PC-9 (cell line): ENCODE results near the gene INCA1.

ENCODE experiments used
- EZH2 ChIP-seq: fragments of 200-600 bp; sonication (generic); IDR thresholded peaks from 2 replicates; pipeline ENCODE4 v1.8.0; 2017; ENCODE audit warnings: antibody characterized with exemption, low read depth
- TF ChIP-seq, protein P1 (sequence below): fragments of 200-600 bp; sonication (generic); conservative IDR thresholded peaks from 2 replicates; pipeline ENCODE4 v1.6.1; 2017; ENCODE audit warnings: mixed run types, antibody characterized with exemption, mild to moderate bottlenecking, moderate library complexity

DNA sequence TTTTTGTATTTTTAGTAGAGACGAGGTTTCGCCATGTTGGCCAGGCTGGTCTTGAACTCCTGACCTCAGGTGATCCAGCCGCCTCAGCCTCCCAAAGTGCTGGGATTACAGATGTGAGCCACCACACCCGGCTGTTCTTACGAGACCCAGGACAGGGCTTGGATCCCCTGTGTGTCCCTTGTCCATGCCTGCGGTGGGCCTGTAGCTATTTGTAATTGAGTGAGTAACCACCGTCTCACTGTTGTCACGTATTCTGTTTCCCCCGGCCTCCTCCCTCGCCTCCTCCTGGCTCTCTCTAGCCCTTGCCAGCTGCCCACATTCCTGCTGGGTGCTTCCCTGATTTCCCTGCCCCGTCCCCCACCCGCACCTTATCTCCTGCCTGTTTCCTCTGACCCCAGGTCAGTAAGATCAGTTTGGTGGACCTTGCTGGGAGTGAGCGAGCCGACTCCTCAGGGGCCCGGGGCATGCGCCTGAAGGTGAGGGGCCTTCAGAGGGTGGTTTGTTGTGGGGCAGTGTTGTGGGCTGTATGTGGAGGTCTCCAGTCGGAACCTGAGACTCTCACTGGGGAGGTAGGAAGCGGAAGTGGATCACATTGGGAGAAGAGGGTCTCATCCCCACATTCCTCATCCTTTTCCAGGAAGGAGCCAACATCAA, 6.0 kb upstream of the INCA1 start:
- TF ChIP-seq, protein P1, sequence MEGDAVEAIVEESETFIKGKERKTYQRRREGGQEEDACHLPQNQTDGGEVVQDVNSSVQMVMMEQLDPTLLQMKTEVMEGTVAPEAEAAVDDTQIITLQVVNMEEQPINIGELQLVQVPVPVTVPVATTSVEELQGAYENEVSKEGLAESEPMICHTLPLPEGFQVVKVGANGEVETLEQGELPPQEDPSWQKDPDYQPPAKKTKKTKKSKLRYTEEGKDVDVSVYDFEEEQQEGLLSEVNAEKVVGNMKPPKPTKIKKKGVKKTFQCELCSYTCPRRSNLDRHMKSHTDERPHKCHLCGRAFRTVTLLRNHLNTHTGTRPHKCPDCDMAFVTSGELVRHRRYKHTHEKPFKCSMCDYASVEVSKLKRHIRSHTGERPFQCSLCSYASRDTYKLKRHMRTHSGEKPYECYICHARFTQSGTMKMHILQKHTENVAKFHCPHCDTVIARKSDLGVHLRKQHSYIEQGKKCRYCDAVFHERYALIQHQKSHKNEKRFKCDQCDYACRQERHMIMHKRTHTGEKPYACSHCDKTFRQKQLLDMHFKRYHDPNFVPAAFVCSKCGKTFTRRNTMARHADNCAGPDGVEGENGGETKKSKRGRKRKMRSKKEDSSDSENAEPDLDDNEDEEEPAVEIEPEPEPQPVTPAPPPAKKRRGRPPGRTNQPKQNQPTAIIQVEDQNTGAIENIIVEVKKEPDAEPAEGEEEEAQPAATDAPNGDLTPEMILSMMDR = no peak
- no peak for TF ChIP-seq EZH2
